Pancreas (tissue), 10 donors: ENCODE results near the gene FKBP9. TPM values are rescaled to one million over a fixed set of nuclear protein-coding genes. Genes with fewer than 3 reads are reported as not detected.

ENCODE experiments used
- ATAC-seq, 4 donors: fragments of 200-7000 bp; cut with Tn5 transposase; one replicate each; pipeline versions ENCODE4 v1.8.0 to v1.9.1; 2020; ENCODE audit warnings: mild to moderate bottlenecking in 4 of 4, moderate library complexity in 4 of 4
- DNase-seq, 6 donors: peaks; one replicate each; pipeline ENCODE4 v3.0.0-alpha.2; 2020
- FAIRE-seq: peaks from 2 replicates; lab custom pipeline; 2012; peaks lifted over from hg19 to GRCh38; lab: Jason Lieb, UNC
- H3K27ac ChIP-seq, 4 donors: fragments of 200-600 bp; sonication (generic); 1 replicate in 3 of 4; 2 replicates in 1 of 4; pipeline versions ENCODE4 v1.5.0 to v1.8.0; 2020
- H3K27me3 ChIP-seq, 4 donors: fragments of 200-600 bp; one replicate each; pipeline ENCODE4 v1.8.0; 2021
- H3K36me3 ChIP-seq, 3 donors: fragments of 200-600 bp; sonication (generic) in 1 of 3; one replicate each; pipeline versions ENCODE4 v1.5.0 to v1.8.0; 2020 to 2021
- H3K4me1 ChIP-seq, 3 donors: fragments of 200-600 bp; one replicate each; pipeline ENCODE4 v1.8.0; 2021
- H3K4me3 ChIP-seq, 4 donors: fragments of 200-600 bp; sonication (generic) in 2 of 4; one replicate each; pipeline versions ENCODE4 v1.5.0 to v1.8.0; 2020 to 2021
- H3K9me3 ChIP-seq, 4 donors: fragments of 200-600 bp; one replicate each; pipeline ENCODE4 v1.8.0; 2021
- WGBS, 2 donors: extraction: QIAGEN DNeasy Blood & Tissue Kit; methylation state at CpG; one replicate each; pipeline ENCODE4 v1.1.7; 2013; 5-methylcytosine and 5-hydroxymethylcytosine counted together
- intact Hi-C, 3 donors: fragments of 100-400 bp; cut with DNase I; formaldehyde crosslinking; loops; one replicate each; pipeline versions ENCODE4 v1.11.1 to v1.14.2; 2022
- polyA plus RNA-seq, 2 donors: library from polyadenylated mRNA; stranded (reverse); fragments of 200-250 nt; gene quantifications; one replicate each; pipeline ENCODE4 v1.2.3, GENCODE V29; 2013
- total RNA-seq, 6 donors: library from RNA; stranded (reverse); fragmentation: NEBNext Ultra II Directional in 4 of 6; extraction: Animal tissue kit (Norgen Biotek cat#: 25700) in 4 of 6; gene quantifications; one replicate each; pipeline versions ENCODE4 v1.2.1 to v1.2.4, GENCODE V29; 2021 to 2023
- TF ChIP-seq, protein P1 (sequence below), 4 donors: fragments of 200-600 bp; sonication (generic) in 3 of 4; IDR thresholded peaks; one replicate each; pipeline versions ENCODE4 v1.5.0 to v1.8.0; 2021; ENCODE audit warnings: antibody characterized with exemption in 4 of 4
- donor health status: healthy with polysubstance abuse.
- donor health status: DM: no; HTN: no; CAD: no; lungs with moderate emphysema.
- donor health status: DM: no; HTN: no; CAD: no.
- donor health status: control.
- donor health status: control.
- donor health status: Bipolar disorder and iron deficiency.
- donor health status: DM: yes; HTN: yes; CAD: no.
- donor health status: DM: no; HTN: no; CAD: no.
- donor health status: DM: no; HTN: no; CAD: no.
- donor health status: DM: yes; HTN: yes; CAD: no.

FKBP9 gene
- total and polyA plus RNA-seq, 8 donors: 20.0 to 82.4 (median 50.2) TPM

DNA sequence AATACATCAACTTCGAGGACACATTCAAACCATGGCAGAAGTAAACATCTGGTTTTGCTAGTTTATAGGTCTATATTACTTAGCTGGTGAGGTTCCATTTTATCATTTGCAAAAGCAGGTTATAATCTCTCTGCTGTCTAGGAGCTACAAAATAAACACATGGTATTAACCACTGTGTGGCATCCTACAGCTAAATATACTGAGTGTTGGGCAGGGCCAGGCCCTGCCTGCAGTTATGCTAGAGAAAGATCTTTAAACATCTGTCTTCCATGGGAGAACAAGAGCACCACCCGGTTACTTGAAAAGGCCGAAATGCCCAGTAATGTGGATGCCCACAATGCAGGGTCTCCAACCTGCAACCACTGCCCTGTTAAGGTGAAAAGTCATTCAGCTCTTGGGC, 20.6 kb upstream of the FKBP9 start:
- FAIRE-seq (no peak), DNase-seq (no peak), ATAC-seq (peak in 1 of 4 donors; percentile 22)
- Histone ChIP-seq H3K4me3 (no peak overlapping the region), H3K4me1 (peaks cover 0 to 9% (median 6%) of the 10 kb centered on the region in 3 donors), H3K36me3 (peaks cover 0 to 9% (median 0%) of the 10 kb centered on the region in 3 donors), H3K27ac (no peak overlapping the region), H3K9me3 (no peaks in the 10 kb centered on the region), H3K27me3 (no peaks in the 10 kb centered on the region)
- intact Hi-C loops: no loop called here
- WGBS, 2 donors: 91 to 93% methylated on average over 3 of the region's 3 CpGs
- TF ChIP-seq, protein P1, sequence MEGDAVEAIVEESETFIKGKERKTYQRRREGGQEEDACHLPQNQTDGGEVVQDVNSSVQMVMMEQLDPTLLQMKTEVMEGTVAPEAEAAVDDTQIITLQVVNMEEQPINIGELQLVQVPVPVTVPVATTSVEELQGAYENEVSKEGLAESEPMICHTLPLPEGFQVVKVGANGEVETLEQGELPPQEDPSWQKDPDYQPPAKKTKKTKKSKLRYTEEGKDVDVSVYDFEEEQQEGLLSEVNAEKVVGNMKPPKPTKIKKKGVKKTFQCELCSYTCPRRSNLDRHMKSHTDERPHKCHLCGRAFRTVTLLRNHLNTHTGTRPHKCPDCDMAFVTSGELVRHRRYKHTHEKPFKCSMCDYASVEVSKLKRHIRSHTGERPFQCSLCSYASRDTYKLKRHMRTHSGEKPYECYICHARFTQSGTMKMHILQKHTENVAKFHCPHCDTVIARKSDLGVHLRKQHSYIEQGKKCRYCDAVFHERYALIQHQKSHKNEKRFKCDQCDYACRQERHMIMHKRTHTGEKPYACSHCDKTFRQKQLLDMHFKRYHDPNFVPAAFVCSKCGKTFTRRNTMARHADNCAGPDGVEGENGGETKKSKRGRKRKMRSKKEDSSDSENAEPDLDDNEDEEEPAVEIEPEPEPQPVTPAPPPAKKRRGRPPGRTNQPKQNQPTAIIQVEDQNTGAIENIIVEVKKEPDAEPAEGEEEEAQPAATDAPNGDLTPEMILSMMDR (IDR thresholded peaks at IDR 0.05): no peak

DNA sequence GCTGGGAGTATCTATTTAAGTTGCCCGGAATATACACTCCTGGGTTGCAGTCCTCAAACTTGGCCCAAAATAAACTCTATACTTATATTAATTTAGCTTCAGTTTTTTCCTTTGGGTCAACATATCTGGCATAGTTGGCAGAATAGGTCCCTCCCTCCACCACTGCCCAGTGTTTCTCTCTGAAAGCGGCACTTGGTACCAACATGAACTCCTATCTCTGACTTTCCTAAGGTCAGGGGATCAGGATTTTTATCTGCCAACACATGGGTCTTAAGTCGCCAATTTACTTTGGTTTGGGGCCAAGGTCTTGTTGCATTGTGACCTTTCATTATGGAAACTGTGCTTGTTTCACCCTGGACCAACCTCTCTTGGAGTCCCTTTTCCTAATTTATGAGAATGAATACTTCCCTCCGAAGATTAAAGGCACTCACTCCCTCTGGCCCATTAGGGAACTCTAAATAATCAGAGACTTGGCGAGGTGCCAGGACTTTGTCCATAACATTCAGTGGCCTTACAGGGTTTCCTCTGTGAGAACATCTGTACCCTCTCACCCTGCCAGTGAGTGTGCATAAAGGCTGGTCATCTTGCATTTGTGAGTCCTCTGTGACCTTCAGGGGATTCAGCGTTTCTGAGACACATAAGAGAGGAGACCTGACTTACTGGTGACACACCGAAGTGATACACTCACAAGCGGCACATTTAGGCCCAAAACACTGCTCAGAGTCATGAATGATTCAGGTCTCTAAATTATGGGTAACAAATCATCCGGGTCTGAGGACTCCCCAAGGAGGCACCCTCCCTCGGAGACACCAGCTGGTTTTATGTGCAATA, 19.7 kb upstream of the FKBP9 start:
- no peak overlapping the region for H3K4me3 ChIP-seq
- H3K4me1 ChIP-seq: peaks cover 0 to 11% (median 6%) of the 10 kb centered on the region in 3 donors
- no peak overlapping the region for H3K27ac ChIP-seq
- intact Hi-C loops: no loop called here
- ATAC-seq (peak in 1 of 4 donors; percentile 12), FAIRE-seq (no peak), DNase-seq (peak in 1 of 6 donors; percentile 29)
- H3K36me3 ChIP-seq: peaks cover 0 to 2% (median 0%) of the 10 kb centered on the region in 3 donors
- no peaks in the 10 kb centered on the region for H3K27me3 ChIP-seq
- 60 to 61% methylated on average over 10 of the region's 10 CpGs for WGBS, 2 donors
- TF ChIP-seq, protein P1 (IDR thresholded peaks at IDR 0.05): no peak
- no peaks in the 10 kb centered on the region for H3K9me3 ChIP-seq

DNA sequence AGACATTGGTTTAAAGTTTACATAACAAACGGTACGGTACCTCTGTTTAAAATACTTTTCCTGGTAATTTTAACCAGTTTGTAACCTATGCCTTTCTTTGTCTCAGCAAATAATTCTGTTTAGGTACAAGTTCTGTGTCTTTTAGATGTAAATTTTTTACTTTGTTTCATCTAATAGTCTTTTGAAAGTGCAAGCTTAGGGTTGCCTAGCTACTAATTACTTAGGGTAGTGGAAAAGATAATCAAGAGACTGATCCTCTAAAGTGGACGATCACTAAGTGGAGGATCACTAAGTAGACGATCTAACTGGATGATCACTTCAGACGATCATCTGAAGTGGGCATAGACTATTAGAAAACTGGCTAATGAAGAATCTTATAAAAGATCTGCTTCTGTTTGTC, 16.1 kb upstream of the FKBP9 start:
- peaks cover 0 to 11% (median 6%) of the 10 kb centered on the region in 3 donors for H3K4me1 ChIP-seq
- TF ChIP-seq, protein P1 (IDR thresholded peaks at IDR 0.05): no peak
- H3K27me3 ChIP-seq: no peaks in the 10 kb centered on the region
- no peaks in the 10 kb centered on the region for H3K9me3 ChIP-seq
- ATAC-seq: no peak
- 38 to 45% methylated on average over 5 of the region's 5 CpGs for WGBS, 2 donors
- no peak for DNase-seq
- intact Hi-C loops: loop anchor here in 1 of 3 donors (5.0 kb wide), 1 partner anchor 166 kb away; the partner anchor contains the start of gene RP9
- no peaks in the 10 kb centered on the region for H3K36me3 ChIP-seq
- no peak for FAIRE-seq
- peak overlapping the region in 3 of 4 donors; percentile 76 to 87 (median 87) for H3K4me3 ChIP-seq
- H3K27ac ChIP-seq: peak overlapping the region in 1 of 4 donors; percentile 96

DNA sequence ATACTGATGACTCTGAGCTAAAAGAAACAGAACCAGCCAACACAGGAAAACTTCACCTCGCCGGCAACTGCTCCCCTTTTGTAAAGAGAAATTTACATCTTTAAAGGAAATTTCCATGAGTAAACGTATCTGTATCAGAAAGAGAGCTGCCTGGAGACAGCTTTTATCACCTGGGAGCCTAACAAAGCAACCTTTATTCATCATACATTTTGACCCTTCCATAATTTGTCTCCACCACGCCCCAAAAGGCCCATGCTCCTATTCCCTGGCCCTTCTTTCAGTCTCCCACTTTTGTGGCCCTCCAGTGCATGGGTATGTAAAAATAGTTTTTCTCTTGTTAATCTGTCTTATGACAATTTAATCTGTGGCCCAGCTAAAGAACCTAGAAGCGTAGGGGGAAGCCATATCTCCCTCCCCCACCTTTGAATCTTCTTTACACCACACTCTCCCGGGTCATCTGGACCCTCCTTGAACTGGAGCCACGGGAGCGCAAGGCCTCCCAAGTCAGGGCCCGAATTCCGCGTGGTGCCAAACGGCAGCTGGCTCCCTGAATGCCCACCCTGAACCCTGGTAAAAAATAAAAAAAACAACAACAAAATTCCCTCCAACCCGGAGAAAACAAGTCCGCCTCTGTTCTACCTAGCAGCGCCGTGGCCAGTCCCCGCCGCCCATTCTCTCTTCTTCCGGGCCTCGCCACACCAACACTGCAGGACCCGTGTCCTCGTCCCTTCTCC, 15.4 kb upstream of the FKBP9 start:
- Histone ChIP-seq H3K9me3 (no peaks in the 10 kb centered on the region), H3K36me3 (no peaks in the 10 kb centered on the region), H3K4me3 (peak overlapping the region; percentile 76 to 88 (median 87)), H3K27me3 (no peaks in the 10 kb centered on the region), H3K4me1 (peaks cover 0 to 11% (median 6%) of the 10 kb centered on the region in 3 donors), H3K27ac (peak overlapping the region; percentile 81 to 96 (median 92))
- DNase-seq (no peak), ATAC-seq (peak in 3 of 4 donors; percentile 31 to 56 (median 52)), FAIRE-seq (no peak)
- intact Hi-C loops: loop anchor here in 1 of 3 donors (5.0 kb wide), 1 partner anchor 165 kb away; the partner anchor contains the start of gene RP9
- TF ChIP-seq, protein P1 (IDR thresholded peaks at IDR 0.05): no peak
- 6% methylated on average over 22 of the region's 22 CpGs for WGBS, 2 donors
